BE2C (cell line): ENCODE results near the gene ERMARD.

ENCODE experiments used
- DNase-seq: peaks from one replicate; pipeline ENCODE4 v3.0.0-alpha.2; 2020
- H3K27me3 ChIP-seq: fragments of 250-450 bp; sonication (Bioruptor Pico); 2 replicates; pipeline ENCODE4 v1.5.1; 2020; ENCODE audit warnings: mild to moderate bottlenecking
- H3K36me3 ChIP-seq: fragments of 250-450 bp; sonication (Bioruptor Pico); 2 replicates; pipeline ENCODE4 v1.5.1; 2020; ENCODE audit warnings: mild to moderate bottlenecking
- H3K4me1 ChIP-seq: fragments of 250-450 bp; sonication (Bioruptor Pico); 2 replicates; pipeline ENCODE4 v1.5.1; 2020
- H3K4me3 ChIP-seq: 2 replicates; pipeline ENCODE4 v1.5.1; 2011; ENCODE audit warnings: low read depth, low read length
- H3K9me3 ChIP-seq: fragments of 250-450 bp; sonication (Bioruptor Pico); 2 replicates; pipeline ENCODE4 v1.5.1; 2020
- TF ChIP-seq, protein P1 (sequence below): IDR thresholded peaks from 2 replicates; pipeline ENCODE4 v1.5.1; 2012; ENCODE audit warnings: mild to moderate bottlenecking, low read depth, low read length

Gene ERMARD

DNA sequence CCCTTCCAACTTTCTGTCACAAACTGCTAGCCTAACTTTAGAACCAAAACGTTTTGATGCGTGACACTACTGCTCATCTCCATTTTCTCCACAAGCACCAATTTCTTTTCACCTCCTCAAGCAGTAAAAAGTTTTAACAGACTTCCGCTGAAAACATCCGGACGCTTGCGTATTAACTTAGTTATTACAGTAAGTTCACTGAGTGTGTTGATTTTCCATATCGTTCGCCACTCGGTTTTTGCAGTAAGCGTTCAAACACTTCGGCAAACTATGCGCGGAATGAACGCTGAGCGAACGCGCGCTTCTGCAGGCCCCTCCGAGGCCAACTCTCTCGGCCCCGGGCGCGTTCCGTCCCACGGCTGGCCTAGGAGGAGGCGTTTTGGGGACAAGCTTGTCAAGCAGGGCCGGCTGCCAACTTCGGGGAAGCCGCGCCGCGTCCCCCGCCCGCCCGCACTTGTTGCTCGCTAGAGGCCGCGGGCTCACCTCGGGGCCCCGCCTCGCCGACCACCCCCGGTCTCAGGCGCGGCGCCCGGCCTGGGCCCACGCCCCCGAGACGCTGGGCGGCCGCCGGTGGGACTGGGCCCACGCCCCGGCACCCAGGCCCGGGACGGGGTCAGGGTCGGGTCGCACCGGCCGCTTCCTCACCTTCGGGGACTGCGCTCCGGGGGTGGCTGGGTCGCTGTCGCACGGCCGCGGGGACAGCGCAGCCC, 28.1 kb upstream of the ERMARD start:
- TF ChIP-seq, protein P1, sequence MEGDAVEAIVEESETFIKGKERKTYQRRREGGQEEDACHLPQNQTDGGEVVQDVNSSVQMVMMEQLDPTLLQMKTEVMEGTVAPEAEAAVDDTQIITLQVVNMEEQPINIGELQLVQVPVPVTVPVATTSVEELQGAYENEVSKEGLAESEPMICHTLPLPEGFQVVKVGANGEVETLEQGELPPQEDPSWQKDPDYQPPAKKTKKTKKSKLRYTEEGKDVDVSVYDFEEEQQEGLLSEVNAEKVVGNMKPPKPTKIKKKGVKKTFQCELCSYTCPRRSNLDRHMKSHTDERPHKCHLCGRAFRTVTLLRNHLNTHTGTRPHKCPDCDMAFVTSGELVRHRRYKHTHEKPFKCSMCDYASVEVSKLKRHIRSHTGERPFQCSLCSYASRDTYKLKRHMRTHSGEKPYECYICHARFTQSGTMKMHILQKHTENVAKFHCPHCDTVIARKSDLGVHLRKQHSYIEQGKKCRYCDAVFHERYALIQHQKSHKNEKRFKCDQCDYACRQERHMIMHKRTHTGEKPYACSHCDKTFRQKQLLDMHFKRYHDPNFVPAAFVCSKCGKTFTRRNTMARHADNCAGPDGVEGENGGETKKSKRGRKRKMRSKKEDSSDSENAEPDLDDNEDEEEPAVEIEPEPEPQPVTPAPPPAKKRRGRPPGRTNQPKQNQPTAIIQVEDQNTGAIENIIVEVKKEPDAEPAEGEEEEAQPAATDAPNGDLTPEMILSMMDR: no peak
- Histone ChIP-seq H3K9me3 (no peaks in the 10 kb centered on the region), H3K27me3 (no peaks in the 10 kb centered on the region), H3K36me3 (no peaks in the 10 kb centered on the region), H3K4me3 (peak overlapping the region; percentile 84), H3K4me1 (peaks cover 8% of the 10 kb centered on the region; the same call in 1 of the 2 replicates)
- peak; percentile 66 for DNase-seq

DNA sequence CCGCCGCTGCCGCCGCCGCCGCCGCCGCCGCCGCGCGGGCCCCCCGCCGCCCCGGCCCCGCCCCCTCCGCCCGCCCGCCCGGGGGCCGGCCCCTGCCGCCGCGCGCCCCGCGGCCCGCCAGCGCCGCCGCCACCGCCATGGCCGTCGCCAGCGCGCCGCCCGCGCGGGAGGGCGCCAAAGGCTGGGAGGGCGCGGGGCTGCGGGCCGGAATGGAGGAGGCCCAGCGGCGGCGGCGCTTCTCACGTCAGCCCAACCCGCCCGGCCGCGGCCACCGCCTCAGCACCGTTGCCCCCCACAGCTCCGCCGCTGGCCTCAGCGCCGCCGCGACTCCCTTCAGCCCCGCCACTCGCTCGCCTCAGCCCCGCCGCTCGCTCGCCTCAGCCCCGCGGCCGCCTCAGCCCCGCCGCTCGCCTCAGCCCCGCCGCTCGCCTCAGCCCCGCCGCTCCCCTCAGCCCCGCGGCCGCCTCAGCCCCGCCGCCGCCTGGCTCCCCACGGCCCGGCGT, 27.4 kb upstream of the ERMARD start:
- TF ChIP-seq, protein P1: no peak
- Histone ChIP-seq H3K9me3 (no peaks in the 10 kb centered on the region), H3K4me1 (peaks cover 8% of the 10 kb centered on the region; the same call in 1 of the 2 replicates), H3K27me3 (no peaks in the 10 kb centered on the region), H3K4me3 (peak overlapping the region; percentile 24; the same call in 1 of the 2 replicates), H3K36me3 (no peaks in the 10 kb centered on the region)
- peak; percentile 56 for DNase-seq

DNA sequence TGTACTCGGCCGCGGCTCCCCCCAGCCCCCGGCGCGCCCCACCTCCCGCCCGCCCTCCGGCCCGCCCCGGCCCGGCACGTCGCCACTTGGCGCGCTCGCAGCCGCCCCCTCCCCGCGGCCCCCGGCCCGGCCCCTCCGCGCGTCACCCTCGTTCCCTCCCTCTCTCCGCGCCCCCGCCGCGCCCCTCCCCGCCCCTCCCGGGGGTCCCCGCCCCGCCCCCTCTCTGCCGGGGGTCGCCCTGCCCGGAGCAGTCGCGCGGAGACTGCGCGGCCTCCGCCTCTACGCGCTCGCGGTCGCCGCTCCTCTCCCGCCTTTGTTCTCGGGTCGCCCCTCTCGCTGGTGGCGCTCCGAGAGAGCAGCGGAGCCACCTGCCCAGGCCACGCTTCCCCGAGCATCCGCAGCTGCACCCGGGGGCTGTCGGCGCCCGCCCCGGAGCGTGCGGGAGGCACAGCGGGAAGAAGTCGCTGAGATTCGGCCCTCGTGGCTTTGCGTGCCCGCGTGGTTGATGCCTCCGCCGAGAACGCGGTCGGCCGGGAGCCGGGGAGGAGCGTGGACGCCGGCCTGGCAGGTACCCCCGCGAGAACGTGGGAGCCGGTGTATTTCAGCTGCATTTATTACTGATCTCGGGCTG, 26.8 kb upstream of the ERMARD start, which contains the start of gene PHF10:
TSS of gene PHF10 (minus strand) at position 7 of the 631 bp plus-strand sequence. CDS start 569 bp downstream, outside the sequence.
- Histone ChIP-seq H3K36me3 (no peaks in the 10 kb centered on the region), H3K9me3 (no peaks in the 10 kb centered on the region), H3K27me3 (no peaks in the 10 kb centered on the region), H3K4me1 (peaks cover 5% of the 10 kb centered on the region; the same call in 1 of the 2 replicates), H3K4me3 (peak within 1 kb of the TSS; percentile 85)
- TF ChIP-seq, protein P1: no peak
- peak; percentile 90 for DNase-seq

DNA sequence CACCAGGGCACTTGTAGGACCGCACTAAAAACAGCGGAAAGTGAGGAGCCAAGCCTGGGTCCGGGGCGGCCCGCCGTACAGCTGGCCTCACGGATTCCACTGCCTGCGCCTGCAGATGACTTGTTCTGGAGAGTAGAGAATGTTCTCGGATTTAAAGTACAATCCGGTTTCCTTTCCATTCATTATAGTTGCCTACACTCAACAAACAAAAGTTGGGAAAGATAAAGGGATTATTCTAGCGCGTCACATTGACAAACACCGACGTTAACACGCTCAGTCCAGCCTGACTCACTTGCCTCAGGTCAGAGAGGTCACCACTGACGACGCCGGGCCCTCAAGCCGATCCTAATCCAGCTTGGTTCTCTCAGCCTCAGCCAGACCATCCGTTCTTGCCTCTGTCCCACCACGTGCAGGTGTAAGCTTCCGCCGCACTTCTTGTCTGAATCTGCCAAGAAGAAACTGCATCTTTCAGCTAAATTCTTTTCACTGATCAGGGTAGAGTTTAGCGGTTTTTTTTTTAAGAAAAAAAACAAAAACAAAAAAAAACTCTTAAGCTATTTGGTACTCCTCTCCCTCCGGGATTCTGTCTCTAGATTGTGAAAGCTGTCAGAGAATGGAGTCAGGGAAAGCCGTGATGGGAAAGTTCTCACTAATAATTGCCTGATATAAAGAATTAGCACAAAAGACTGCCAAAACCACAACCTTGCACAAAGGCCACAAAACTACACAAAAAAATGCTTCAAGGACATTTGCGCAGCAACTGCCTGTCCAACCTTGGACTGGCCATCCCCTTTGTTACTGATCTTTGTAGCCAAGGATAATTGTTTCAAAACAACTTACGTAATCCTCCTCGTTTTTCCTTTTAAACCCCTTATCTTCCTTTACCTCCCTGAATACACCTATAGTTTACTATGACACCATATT, 26.0 kb upstream of the ERMARD start:
- DNase-seq: peak; percentile 37
- H3K27me3 ChIP-seq: no peaks in the 10 kb centered on the region
- peak overlapping the region; percentile 85 for H3K4me3 ChIP-seq
- TF ChIP-seq, protein P1: no peak
- no peaks in the 10 kb centered on the region for H3K9me3 ChIP-seq
- no peaks in the 10 kb centered on the region for H3K36me3 ChIP-seq
- H3K4me1 ChIP-seq: peaks cover 5% of the 10 kb centered on the region; the same call in 1 of the 2 replicates

DNA sequence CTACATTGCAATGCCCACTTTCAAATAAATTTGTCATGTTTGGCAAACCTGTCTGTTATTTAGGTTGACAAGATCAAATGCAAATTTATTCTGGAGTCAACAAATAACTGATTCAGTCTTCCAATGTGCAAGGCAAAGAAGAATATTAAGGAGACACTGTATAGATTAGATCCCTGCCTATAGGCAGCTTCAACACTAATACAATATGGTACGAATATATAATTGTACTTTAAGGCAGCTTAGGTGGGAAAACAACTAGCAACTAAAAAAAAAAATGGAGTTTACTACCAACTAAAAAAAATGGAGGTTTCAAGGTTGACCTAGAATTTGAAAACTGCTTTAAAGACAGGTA, 25.4 kb upstream of the ERMARD start:
- peaks cover 5% of the 10 kb centered on the region; the same call in 1 of the 2 replicates for H3K4me1 ChIP-seq
- peak overlapping the region; percentile 85 for H3K4me3 ChIP-seq
- H3K9me3 ChIP-seq: no peaks in the 10 kb centered on the region
- DNase-seq: no peak
- H3K36me3 ChIP-seq: no peaks in the 10 kb centered on the region
- TF ChIP-seq, protein P1: no peak
- no peaks in the 10 kb centered on the region for H3K27me3 ChIP-seq
